Ecto neural progenitor cell (in vitro differentiated cells): ENCODE data around the gene SWSAP1.
"Not testable (repeated sequence)": the region's sequence is repeated elsewhere in the genome, so short reads cannot be mapped to it uniquely, and the experiment has no call there.

Experiments
- DNase-seq: peaks from one replicate; pipeline ENCODE4 v3.0.0-alpha.2; 2018; ENCODE audit warnings: low spot score

The SWSAP1 gene, protein sequence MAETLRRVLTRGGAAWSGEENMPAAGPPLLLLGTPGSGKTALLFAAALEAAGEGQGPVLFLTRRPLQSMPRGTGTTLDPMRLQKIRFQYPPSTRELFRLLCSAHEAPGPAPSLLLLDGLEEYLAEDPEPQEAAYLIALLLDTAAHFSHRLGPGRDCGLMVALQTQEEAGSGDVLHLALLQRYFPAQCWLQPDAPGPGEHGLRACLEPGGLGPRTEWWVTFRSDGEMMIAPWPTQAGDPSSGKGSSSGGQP

DNA sequence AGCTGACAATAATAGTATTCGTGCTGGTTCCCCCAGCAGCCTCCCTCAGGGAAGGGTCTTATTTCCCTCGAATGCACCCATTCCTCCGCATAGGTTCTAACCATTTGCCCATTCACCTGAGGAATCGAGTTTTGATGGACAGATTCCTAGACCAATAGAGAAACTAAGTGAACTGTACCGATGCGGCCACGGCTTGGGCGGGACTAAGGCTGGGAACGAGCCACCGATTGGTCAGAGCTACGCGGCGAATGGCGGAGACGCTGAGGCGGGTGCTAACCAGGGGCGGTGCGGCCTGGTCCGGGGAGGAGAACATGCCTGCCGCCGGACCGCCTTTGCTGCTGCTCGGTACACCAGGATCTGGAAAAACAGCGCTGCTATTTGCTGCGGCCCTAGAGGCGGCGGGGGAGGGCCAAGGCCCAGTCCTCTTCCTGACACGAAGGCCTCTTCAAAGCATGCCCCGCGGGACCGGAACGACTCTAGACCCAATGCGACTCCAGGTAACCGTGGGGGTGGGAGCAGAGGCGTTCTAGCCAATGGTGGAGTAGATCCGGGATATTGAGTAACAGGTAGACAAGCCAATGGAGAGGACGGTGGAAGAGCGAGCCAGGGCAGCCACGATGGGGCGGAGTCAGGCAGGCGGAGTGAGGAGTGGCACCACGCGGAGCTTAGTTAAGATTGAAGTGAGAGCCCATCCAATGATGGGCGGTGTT is at the start of gene SWSAP1:
TSS of gene SWSAP1 (plus strand) at position 234 of the 710 bp plus-strand sequence. CDS start at position 249, 15 bp downstream.
- peak; percentile 98 for DNase-seq

DNA sequence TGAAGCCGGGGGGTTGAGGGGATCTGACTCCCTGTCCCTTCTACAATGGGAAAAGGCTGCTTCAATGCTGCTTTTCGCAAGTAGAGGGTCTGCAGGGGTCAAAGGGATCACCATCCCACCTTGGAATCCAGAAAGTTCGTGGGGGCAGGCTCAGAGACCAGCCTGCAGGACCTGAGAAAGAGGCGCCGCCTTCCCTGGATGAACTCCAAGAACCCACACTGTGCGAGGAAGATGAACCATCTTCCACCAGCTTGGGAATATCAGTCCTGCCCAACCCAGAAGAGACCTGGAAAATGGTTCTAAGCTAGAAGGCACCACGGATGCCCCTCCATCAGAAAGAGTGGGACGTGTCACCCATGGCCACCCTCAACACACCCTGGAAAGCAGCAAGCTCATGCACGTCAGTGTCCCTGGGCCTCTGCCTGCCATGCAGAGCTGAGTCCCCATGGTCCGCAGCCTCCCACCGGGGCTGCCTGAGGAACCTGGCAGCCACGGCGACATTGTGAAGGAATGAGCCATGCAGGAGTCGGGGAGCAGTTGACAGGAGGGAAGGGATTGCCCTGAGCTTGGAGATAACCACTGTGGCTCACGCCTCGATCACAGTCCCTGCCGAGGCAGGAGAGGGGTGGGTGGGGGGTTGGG is 49.6 kb upstream of the SWSAP1 start:
- no peak for DNase-seq

DNA sequence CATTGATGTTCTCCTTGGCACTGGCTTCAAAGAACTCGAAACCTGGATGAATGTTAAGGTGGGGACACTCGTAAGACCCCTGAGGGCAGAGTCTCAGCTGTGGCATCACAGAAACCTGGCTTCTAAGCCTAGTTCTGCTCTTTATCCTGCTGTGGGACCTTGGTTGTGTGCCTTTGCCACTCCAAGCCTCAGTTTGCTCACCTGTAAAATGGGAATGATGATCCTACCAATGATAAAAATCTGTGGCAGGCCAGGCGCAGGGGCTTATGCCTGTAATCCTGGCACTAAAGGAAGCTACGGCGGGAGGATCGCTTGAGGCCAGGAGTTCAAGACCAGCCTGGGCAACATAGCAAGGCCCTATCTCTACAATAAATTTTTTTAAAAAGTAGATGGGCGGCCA is 48.9 kb upstream of the SWSAP1 start:
- DNase-seq = no peak

DNA sequence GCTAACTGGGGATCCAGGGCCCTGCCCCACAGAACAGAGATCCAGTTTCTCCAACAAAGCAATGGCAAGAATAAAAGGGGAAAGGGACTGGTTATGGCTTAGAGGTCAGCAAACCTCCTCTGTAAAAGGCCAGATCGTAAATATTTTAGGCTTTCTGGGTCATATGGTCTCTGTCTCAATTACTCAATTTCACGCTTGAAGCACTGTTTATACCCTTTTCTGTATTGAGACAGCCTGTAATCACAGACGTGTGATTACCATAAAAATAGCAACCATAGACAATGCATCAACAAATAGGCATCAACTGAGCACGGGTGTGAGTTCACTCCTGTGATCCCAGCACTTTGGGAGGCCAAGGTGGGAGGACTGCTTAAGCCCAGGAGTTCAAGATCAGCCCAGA is 44.3 kb upstream of the SWSAP1 start:
- DNase-seq = no peak

DNA sequence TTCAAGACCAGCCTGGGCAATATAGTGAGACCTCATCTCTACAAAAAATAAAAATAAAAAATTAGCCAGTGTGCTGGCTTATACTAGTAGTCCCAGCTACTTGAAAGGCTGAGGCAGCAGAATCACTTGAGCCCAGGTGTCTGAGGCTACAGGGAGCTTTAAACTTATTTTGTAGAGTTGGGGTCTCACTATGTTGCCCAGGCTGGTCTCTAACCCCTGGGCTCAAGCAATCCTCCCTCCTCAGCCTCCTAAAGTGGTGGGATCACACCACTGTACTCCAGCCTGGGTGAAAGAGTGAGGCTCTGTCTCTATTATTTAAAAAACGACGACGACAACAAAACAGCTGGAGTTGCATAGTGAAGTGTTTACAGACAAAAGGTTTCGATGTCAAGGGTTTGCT is 43.0 kb upstream of the SWSAP1 start:
- no peak for DNase-seq

DNA sequence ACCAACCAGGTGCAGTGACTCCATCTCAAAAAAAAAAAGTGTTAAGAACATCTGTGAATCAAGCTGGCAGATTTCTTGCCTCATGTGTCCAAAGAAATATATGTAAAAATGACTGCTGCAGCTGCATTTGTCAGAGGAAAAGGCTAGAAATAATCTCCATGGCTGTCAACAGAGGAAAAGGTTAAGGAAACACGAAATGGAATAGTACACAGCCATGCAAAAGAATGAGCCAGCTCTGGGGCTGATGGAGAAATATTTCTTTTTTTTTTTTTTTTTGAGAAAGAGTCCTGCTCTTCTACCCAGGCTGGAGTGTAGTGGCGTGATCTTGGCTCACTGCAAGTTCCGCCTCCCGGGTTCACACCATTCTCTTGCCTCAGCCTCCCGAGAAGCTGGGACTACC is 41.6 kb upstream of the SWSAP1 start:
- no peak for DNase-seq

DNA sequence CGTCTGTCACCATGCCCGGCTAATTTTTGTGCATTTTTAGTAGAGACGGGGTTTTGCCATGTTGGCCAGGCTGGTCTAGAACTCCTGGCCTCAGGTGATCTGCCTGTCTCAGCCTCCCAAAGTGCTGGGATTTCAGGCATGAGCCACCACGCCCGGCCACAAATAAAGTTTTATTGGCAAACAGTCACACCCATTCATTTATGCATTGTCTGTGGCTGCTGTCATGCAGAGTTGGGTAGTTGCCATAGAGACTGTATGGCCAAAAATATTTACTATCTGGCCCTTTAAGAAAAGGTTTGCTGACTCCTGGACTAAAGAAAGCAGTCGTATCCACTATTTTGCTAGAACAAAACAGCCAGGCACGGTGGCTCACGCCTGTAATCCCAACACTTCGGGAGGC is 40.6 kb upstream of the SWSAP1 start:
- DNase-seq = not testable (repeated sequence)

DNA sequence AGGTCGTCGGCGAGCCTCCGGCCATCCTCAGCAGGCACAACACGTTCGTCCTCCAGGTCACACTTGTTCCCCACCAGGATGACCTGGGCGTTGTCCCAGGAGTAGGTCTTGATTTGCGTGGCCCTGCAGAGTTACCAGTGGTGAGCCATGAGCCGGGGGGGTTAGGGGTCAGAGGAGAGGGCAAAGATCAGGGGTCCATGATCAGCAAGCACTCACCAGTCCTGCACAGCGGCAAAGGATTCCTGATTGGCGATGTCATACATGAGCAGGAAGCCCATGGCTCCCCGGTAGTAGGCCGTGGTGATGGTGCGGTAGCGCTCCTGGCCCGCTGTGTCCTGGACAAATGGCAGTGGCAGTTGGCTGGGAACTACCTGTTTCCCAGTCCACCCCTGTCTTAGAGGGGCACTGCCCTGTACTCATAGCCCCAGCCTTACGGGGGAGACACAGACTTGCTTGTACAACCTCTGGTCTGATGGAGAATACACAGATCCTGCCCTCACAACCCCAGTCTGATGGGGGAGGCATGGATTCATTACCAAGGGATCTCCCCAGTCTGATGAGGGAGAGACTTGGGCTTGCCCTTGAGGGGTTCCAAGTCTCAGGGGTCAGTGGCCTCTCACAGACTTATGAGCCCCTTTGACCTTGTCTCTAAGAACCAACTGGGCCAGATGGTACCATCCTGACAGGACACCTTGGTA is 38.9 kb upstream of the SWSAP1 start:
- DNase-seq = no peak

DNA sequence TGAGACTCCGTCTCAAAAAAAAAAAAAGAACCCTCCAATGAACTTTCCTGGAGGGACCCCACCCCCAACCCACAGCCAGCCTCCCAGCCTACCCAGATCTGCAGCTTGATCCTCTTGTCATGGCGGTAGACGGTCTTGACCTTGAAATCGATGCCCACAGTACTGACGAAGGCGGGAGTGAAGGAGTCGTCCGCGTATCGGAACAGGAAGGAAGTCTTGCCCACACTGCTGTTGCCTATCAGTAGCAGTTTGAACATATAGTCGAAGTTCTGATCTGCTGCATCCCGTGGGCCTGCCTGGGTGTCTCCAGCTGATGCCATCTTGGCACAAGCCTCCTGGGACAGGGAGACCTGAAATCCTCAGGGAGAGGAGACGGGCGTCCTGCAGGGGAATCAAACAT is 37.4 kb upstream of the SWSAP1 start:
- DNase-seq = no peak

DNA sequence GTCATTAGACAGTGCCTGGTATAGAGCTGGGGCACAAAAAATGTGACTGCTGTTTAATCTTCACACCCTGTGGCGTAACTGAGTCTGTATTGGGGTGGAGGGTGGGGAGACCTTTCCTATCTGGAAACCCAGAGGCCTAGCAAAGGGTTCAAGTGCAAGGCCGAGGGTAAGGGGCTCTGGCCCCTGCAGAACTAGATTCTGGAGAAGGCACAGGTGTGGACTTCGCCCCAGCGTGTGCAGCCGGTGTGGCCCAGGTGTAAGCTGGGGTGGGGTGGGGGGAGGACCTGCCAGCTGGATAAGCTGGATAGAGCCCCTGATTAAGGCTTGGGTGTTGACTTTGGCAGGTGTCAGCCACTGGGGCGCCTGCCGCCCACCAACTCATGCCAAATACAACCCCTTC is 36.3 kb upstream of the SWSAP1 start:
- DNase-seq = no peak

DNA sequence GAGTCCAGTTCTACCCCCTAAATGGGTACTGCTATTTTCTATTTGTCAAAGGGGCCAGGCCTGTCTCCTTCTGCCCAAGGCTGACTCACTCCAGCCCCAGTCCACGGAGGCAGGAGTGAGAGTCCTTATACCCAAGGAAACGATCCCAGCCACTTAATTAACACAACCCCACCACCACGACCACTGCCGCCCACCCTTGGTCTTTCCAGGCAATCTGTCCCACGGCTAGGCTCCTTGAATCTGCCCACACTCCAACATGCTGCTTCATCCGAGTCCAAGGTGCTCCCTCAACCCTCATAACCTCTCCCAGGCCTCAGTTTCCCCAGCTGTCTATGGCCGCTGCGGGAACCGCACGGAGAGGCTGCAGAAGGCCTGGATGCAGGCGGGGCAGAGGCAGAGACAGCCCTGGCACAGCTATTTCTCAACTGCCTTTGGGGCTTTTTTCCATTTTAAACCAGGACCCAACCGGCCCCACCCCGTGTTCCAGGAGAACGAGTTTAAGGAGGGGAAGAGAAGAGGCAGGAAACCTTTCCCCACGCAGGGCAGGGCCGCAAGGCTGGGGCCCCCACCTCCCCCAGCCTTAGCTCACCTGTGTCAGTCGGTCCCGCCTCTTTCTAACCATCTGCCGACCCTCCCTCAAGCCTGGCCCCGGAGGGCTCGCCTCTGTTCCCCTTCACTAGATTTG is 35.8 kb upstream of the SWSAP1 start:
- no peak for DNase-seq

DNA sequence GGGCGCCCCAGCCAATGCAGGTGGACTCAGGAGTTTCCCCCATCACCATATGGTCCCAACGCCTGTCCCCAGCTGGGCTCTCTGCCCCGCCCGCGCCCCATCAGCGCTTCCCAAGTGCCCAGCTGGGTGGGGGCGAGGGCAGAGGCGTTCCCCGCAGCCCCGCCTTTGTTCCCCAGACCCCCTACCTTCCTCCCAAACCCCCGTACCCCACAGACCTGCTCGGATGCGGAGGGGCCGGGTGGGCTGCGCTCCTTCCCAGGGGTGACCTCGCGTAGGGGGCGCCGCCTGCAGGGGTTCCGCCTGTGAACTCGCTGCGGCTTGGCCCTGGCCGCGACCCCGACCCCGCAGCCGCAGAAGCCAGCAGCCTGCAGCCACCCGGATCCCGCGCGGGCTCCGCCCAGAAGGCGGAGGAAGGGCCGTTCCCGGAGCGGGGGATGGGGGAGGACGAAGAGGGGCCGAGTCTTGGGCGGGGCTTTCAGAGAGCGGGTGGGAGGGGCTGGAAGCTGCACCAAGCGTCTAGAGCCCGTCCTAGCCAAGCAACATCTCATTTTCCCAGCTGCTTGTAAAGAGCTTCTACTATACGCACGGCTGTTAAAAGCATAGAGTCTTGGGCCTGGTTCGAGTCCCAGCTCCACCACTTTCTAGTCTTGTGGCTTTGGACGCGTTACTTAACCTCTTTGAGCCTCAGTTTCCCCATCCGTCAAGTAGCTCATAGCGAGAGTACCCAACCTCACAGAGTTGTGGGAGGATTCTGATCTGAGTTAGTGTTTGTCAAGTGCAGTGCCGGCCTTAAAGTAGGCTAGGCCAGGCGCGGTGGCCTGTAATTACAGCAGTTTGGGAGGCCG is 35.0 kb upstream of the SWSAP1 start, which contains the start of gene RAB3D:
TSS of gene RAB3D (minus strand) at position 404 of the 845 bp plus-strand sequence. CDS start 2,258 bp downstream, outside the sequence.
- DNase-seq = peak; percentile 95

DNA sequence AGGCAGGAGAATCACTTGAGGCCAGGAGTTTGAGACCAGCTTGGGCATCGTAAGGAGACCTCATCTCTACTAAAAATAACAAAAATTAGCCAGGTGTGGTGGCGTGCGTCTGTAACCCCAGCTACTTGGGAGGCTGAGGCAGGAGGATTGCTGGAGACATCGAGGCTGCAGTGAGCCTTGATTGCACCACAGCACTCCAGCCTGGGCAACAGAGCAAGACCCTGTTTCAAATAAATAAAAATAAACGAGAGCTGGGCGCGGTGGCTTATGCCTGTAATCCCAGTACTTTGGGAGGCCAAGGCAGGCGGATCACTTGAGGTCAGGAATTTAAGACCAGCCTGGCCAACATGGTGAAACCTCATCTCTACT is 34.4 kb upstream of the SWSAP1 start:
- not testable (repeated sequence) for DNase-seq

DNA sequence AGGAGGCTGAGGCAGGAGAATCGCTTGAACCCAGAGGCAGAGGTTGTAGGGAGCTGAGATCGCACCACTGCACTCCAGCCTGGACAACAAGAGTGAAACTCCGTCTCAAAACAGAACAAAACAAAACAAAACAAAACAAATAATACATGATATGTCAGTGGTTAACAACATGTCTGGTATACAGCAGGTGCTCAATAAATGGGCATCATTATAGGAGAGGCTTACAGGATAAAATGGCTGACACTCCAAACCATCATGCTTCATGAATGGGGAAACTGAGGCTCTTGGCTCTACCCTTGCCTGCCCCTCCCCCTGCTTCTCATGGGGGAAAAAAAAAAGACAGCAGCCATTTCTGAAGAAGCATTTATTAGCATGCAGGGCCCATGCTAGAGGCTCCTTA is 32.0 kb upstream of the SWSAP1 start:
- no peak for DNase-seq

DNA sequence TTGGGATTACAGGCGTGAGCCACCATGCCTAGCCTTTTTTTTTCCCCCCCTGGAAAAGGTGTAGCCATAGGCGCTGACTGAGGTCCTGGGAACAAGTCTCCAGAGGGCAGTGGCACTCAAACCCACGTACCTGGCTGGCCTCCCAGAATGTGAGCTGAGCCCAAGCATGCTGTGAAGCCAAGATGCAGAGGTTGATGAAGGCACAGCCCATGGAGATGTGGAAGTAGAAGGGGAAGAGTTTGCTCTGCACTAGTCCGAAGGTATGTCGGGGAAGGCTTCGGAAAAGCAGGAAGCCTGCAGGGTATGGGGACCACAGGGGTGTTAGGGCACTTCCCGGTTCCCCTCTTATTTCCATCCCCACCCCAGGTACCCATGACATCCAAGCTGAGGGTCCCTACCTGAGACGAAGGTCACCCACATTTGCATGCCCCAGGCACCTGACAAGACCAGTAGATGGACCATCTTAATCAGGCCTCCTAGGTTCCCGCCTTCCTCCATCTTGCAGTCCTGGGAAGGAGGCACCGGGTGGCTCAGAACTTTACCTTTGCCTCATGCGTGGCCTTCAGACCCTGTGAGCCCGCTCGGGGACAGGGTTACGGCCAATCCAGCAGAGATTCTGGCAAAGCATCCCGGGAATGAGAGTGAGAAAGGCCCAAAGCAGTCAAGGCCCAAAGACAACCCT is 29.2 kb upstream of the SWSAP1 start:
- no peak for DNase-seq

DNA sequence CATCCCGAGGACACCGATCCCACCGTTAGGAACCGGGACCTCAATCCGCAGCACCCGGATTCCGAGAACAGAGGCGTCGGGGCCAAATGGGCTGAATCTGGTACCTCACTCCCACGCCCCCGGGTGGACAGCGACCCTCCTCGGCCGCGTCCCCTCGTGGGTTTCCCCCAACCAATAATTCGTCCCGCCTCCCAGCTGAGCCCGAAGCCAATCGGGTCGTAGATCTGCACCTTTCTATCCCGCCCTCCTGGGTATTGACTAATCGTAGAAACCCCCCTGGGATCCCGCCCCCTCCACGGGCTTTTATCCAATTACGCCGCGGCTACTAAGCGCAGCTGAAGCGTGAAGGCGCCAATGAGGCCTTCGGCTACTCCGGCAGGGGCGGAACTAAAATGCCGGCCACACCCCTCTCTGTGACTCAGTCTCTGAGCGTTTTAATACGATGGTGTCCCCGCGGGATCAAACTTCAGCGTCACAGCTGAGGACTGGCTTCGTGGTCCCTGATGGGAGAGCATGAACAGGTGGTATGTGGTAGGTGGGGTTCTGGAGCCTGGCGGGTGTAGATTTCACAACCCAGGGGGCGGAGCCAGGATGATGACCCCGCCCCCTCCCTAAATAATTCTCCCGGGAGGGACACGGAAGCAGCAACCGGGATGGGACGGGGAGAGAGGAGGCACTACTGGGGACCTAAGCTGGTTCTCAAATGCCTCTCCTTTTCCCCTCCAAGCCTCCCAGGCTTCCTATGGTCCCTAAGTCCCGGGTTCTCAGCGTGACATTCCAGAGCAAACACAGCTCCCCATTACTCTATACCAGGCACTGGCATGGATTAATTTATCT is 28.1 kb upstream of the SWSAP1 start, which contains the start of the genes CCDC159 and TMEM205:
TSS of gene CCDC159 (plus strand) at position 416 of the 837 bp plus-strand sequence. CDS start at position 504, 88 bp downstream.
TSS of gene TMEM205 (minus strand) at position 165 of the 837 bp plus-strand sequence. CDS start 649 bp downstream, outside the sequence.
- peak; percentile 98 for DNase-seq

DNA sequence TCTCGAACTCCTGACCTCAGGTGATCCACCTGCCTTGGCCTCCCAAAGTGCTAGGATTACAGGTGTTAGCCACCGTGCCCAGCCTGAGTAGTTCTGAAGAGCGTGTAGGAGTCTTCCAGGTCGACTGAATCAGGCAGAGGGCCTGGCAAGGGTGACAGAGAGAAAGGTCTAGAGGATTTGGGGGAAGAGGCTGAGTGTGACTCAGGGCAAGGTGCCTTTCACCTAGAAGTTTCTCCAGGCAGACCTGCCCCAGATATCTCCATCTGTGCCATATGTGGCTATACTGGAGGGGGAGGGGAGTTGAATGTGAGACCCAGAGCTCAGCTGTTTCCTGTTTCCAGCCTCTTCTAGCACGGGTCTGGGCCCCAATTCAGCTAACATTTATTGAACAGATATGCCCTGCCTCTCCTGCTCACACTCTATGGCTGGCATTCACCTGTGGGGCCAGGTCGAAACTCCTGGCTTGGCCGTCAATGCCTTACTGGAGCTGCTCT is 26.9 kb upstream of the SWSAP1 start:
- no peak for DNase-seq

DNA sequence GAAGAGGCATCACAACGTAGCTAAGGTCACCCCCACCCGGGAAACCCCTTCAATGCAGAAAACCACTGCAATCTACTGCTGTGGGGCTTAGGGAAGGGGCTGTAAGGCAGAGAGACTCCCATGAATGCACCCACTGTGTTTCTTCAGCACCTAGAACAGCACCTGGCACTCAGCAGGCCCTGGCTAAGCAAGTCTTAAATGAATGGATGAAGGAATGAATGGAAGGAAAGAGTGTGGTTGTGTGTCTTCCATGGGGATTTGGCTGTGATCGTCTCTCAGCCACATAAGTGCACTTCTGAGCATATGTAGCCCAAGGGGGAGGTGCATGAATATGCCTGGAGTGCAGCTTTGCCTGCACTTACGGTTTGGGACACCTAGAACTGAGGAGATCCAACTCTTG is 25.3 kb upstream of the SWSAP1 start:
- DNase-seq = no peak

DNA sequence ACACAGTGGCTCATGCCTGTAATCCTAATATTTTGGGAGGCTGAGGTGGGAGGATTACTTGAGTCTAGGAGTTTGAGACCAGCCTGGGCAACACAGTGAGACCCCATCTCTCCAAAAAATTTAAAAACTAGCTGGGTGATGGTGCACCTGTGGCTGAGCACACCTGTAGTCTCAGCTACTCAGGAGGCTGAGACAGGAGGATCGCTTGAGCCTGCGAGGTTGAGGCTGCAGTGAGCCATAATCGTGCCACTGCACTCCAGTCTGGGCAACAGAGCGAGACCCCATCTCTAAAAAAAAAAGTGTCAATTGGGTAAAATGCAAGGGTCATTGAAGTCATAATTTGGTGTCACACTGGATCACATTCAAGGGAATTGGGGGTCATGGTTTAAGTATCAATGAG is 20.4 kb upstream of the SWSAP1 start:
- not testable (repeated sequence) for DNase-seq
